NK-92 treated with Interleukin-12 subunit alpha and Interleukin-12 subunit beta, amount 100 ng/mL, for 24 hours (cell line): ENCODE results near the gene TWIST2.

Experiments used
- DNase-seq: peaks from one replicate; lab custom pipeline; 2025; lab: John Stamatoyannopoulos, UW

TWIST2 gene

DNA sequence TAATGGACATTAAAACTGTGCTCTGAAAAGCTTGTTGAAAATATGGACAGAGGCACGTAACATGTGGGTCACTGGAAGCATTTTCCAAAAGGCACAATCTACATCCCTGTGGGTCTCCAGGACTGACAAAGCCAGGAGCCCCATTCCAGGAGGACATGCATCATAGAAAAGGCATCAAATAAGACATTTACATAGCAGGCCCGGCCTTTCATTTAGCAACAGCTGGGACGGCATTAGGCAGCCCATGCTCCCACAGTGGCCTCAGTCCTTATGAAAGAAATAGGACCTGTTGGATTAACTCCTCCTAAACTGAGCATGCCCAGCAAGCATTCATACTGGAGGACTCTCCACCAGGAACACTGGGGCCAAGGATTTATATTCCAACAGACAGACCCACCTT, 72.2 kb downstream of the TWIST2 start:
- DNase-seq = no peak

DNA sequence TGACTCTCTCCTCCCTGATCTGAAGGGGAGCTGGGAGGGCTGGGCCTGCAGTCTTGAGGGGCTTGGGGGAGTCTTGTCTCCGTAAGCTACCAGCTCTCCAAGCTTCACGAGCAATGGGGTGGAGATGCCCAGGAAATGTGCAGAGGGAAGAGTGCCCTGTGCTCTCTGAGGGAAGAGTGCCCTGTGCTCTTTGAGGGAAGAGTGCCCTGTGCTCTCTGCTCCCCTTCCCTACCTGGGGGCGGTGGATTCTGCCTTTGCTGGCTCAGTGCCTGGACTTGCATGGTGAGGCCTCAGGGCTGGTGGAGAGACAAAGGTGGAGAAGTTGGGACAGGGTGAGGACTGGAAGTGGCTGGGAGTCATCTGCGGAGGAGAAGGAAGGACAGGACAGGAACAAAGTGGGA, 72.7 kb downstream of the TWIST2 start:
- DNase-seq = no peak

DNA sequence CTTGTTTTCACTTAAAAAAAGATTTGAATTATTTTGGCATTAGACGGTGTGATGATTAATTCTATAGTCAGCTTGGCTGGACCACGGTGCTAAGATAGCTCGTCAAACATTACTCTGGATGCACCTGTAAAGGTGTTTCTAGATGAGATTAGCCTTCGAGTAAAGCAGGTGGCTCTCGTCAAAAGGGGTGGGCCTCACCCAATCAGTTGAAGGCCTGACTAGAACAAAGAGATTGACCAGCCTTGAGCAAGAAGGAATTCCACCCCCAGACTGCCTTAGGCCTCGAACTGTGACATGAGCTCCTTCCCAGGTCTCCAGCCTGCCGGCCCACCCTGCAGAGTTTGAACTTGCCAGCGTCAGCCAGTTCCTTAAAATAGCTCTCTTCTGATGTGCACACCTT, 73.4 kb downstream of the TWIST2 start:
- no peak for DNase-seq

DNA sequence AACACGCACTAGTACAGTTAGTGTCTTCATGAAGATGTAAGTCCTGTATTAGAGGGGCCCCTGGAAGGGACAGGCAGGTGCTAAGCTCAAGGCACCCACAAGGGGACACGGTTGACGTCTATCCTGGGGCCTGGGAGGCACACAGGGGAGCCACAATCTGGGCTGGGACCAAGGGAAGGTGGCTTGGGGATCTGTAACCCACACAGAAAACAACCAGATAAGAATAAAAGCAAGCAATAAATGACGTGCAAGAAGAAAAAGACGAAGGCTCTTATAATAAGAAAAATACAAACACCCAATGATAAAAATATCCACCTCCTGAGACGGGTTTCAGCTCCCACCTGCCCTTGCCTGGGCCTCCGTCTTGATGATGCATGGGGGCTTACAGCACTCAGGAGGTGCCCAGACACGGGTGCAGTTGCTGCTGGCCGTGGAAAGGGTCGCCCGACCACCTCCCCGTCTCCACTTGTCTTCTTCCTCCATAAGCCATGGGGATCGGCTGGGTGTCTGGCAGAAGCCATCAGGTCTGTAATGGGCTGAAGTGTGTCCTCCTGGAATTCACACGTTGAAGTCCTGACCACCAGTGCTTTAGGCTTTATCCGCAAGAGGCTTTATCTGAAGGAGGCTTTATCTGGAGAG, 73.9 kb downstream of the TWIST2 start:
- DNase-seq = no peak

DNA sequence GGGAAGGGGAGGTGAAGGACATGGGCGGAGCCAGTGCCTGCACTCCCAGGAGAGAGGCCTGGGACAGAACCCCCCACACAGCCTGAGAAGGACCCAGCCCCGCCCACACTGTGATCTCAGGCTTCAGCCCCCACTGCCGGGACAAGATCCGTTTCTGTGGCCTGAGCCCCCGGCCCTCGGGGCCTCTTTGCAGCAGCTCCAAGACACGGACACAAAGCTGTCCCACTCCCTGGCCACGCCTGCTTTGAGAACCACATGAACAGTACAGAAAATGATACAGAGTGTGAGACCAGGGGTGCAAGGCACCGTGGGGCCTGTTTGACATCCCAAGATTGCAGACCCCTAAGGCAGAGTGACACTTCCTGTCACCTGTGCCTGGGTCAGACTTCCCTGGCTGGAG, 74.5 kb downstream of the TWIST2 start:
- DNase-seq = no peak

DNA sequence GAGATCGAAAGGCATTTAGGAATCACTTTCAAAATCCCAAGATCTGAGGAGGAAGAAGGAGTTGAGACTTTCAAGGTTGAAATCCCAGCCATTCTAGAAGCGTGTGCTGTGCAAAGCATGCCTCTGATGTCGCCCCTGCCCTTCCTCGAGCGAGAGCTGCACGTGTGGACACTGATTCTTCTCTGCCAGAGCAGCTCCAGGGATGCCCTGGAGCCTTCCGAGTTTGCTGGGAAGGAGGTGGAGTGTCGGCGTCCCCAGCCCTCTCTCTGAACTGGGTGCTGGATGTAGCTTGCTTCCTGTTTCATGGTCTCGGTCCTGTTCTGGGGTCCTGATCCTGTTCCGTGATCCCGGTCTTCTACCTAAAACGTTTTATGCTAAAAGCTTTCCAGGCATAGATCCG, 76.1 kb downstream of the TWIST2 start:
- DNase-seq = no peak

DNA sequence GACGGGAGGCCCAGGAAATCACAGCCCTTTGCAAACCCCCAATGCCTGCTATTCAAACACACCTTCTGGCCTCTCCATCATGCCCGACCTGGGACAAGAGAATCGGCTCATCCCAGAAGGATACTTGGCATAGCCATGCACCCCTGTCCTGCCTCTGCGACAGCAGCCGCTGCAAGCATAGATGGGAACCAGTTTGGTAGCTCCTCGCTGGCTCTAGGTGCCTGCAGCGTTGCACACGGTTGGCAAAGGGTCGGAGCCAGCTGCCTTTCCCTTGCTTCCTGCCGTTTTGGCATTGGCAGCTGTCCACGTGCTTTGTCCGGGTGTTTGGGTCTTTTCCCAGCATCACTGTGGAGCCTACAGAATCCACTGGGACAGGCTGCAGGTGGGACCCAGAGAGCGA, 76.9 kb downstream of the TWIST2 start:
- DNase-seq = no peak

DNA sequence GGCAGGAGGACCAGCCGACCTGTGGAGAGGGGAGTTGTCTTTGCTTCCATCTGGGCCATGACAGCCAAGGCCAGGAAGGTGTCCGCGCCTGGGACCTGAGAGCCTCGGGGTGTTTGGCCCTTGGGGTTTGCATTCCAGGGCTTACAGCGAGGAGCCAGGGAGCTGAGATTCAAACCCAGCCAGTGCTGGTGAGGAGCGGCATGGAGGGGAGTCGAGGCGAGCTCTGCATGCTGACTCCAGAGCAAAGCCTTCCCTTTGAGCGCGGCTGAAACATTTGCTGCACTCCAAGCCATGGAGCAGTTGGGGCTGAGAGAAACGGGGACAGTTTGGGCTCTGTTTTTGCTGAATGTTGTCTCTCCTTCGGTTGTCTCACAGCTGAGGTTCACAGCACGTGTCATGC, 77.4 kb downstream of the TWIST2 start:
- DNase-seq = no peak

DNA sequence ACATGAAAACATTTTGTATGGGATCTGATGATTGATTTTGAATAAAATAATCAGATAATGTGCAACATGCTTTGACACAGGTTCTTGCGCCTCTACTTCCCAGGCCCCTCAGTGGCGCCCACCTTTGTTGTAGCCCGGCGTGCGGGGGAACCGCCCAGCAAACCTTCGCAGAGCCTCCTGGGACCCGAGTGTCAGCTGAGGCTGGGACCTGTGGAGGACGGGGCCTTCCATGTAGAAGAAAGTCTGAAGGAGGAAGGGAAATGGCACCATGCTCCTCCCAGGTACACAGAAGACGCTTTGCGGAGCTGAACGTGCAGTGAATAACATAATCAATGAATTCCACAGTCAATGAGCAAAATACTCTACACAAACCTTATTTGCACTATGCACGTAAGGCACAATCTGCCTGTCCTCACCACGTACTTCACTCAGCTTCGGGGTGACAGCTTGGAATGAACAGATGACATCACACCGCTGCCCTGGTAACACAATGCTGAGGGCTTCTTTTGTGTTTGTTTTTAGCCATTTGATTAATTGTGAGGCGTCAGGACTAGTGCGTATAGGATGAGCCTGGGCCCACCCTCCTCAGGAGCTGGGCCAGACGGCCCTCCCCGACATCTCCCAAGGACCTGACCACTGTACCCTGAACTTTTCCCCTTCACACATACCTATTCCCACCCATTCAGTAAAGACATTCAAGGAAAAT, 78.1 kb downstream of the TWIST2 start:
- no peak for DNase-seq

DNA sequence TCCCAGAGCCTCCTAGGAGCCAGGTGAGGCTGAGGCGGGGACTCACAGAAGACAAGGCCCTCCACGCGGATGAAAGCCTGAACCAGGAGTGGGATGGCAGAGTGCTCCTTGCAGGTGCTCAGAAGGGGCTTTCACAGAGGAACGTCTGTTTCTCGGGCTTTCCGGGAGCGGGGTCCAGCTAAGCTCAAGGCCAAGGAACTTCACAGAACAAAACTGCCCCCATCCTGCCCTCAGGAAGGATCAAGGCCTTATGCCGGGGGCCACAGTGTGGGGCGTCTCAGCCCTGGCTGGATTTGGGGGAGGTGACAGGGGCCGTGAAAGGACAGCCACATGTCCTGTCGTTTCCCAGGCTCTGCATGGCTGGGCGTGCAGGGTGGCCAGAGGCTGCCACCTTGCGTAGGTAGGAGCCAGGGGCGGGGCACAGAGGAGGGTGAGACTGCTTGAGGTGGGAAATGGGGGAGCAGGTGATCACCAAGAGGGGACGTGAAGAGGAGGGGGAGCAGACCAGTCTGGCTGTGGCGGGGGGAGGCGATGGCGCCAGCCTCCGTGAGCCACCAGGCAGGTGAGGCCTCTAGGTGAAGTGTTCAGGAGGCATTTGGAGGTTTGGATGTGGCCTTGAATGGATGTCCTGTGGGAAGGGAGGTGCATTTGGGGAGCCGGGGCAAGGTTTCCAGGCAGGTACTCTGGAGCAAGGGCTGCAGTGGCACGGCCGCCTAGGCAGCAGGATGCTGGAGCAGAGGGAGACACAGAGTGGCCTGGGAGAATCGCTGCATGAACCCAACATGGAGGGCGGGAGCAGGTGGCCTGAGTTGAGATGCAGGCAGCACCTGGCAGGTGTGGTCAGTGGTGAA, 79.1 kb downstream of the TWIST2 start:
- no peak for DNase-seq

DNA sequence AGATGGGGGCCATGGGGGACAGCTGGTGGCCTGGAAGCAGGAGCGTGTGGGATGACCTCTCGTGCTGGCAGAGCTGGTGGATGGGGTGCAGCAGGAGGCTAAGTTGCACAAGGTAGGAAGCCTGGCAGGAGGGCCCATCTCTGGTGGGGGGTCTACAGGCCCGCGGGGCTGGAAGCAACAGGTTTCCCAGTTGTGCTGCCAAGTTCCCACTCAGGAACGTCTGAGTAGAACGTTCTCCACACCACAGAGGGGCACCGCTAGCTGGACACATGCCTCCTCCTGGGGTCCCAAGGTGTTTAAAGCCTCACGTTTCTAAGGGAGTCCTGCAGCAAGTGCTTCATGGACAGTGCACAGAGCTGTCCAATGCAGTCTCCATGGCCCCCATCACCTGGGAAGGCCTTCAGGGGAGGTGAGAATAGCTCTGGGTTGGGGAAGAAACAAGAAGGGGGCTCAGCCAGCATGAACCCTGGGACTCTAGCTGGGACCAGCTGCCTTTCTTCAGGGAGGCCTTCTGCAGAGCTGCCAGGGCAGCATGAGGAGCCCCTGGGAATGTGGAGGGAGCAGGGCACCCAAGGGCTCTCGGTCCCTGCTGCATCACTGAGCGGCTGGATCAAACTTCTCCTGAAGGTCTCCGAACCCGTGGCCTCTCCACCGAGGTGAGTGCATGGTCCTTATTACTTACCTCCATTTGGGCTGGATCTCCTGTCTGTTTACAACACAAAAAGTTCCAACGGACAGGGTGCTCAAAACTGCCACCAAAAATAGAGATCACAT, 80.0 kb downstream of the TWIST2 start:
- DNase-seq = no peak

DNA sequence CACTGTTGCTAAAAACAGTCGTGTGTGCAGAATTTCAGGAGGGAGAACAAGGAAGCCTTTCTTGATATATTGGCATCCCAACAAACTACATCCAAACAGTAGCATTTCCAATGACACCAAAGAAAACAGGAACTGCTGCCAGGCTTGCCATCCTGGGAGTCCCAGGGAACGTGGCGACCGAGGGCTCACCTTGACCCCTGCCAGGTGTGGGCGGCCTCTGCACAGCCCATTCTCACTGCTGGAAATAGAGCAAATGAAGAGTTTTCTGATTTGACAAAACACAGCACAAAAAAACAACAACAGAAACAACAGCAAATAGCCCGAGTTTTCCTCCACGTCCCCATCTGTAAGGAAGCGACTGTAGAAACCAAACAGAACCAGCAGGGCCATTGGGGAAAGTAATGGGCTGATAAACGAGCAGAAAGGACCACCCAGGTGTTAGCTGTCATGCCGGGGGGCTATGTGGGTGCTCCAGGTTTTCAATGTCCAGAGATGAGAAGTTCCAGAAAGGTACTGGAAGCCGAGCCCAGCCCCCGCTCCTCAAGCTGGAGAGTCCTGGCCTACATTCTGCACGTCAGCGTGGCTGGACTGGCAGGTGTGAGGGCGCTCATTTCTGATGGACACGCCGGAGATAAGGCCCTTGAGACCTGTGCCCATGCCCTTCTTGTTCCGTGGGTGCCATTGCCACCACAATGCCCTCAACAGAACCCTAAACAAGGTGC, 80.8 kb downstream of the TWIST2 start:
- DNase-seq = no peak

DNA sequence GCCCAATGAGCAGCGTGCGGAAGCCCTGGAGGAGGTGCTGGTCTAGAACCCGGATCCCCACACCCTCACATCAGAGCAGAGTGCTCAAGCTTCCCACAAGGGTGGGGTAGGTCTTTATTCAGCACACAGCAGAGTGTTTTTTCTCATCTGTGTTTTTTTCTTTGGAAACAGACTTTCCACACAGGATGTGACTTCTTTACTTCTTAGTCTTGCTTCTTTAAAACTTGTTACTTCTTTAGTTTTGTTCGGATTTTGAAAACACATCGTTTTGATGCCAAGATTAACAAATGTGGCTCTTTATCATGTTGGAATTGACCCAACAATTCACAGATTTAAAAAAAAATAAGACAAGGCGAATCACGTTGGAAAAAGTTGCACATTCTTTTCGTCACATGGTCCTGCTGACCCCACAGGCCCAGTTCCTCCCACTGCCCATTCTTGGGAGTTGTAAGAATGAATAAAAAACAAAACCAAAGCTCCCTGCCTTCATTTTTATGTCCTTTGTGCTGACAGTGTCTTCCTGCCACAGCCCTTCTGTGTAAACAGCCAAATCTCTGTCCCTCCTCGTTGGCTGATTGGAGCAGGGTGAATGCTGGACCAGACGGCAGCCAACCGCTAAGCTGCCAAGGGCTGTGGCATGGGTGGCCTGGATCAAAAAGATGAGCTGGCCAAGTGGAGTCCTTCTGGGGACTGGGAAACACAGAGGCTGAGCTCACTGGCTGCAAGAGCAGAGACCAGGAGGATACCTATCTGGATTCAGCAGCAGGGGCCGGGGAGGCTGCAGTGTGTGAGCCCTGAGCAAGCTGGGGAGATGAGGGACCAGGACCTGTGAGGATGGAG, 81.6 kb downstream of the TWIST2 start:
- no peak for DNase-seq

DNA sequence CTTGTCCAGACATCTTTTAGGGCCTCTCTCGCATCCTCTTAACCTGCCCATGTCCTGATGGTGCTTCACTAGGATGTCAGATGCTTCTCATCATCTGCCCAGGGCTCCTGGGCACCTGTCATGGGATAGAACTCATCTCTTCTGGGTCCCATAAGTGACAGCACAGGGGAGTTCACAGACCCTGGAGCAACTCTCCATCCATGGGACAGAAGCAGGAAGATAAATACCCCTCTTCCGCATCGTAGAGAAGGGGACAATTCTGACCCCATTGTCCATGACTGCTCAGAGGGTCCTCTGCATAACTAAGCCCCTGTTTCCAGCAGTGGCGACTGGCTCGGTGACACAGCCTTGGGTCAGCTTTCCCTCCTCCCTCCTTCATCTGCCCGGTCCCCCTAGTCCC, 82.3 kb downstream of the TWIST2 start:
- no peak for DNase-seq

DNA sequence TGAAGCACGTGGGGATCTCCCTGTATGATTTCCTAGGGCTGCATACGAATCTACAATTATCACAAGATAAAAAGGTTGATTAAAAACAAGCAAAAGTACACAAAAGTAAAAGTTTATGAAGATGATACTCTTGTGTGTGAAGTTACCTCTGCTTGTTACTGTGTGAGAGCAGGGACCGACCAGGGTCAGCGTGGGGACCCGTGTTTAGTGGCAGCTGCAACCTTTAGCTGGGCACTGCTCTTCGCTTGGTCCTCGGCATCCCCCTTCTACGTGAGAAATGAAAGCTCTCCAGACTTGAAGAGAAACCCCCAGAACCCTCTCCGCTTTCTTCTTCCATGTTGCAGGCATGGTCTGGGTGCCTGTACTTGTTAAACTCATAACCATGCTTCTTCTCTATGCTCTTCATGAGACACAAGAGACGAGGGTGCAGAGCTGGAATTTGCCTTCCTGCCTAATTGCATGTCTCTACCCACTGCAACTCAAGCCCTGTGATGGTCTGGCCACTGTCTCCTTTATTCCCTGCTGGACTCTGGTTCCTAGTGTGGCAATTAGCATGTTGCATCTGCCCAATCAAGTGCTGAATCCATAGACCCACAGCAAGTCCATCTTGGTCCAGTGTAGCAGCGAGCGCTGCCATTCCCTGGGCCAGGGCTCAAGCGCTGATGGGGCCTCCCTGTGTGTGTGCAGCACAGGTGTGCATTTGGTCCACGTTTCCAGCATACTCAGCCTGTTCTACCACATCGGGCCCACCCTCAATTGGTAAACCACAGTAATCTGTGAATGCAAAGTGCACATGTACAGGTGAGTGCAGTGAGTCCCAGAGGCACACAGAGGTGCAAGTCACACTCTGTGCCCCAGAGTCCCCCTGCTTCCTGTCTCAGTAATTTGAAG, 88.5 kb downstream of the TWIST2 start:
- DNase-seq = no peak

DNA sequence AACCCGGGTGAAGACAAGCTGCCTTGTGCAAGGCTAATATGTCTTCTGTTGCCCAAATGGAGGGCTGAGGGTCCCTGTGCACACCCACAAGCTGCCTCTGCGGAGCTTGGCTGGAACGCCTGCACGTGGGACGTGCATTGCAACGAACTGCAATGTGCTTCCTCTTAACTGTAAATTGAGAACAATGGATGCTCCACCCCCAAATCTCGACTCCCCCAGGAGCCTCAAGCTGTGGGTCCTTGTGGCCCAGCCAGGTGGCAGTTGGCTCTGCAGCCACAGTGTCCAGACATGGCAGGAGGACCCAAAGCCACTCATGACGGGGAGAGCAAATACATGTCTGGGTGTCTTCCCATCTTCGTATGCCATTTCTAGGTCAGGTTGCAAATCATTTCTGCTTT, 90.1 kb downstream of the TWIST2 start:
- DNase-seq = no peak

DNA sequence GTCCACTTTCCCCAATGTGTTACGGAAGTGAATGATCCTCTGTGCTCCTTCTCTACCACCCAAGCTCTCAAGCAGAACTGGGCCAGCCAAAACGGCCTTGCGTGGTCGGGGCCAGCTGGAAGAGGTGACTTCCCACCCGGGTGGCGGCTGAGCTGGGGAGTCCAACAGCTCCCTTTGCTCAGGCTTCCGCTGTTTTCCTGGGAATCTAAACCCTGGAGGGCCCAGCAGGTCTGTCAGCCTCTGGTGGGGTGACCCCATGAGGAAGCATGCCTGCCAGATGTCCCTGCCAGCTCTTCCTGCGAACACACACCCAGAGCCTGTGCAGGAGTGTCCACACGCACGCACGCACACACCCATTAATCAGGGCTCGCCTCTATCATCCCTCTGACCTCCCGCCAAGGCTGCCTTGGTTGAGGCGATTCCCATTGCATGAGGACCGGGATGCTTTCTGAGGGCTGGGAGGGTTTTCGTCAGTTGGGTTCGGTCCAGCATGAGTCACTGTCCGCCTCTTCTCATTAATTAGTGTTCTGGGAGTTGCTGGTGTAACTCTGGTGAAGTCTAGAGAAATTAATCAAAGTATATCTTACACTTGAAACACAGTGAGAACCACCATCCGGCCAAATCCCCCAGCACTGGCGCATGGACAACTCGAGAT, 90.6 kb downstream of the TWIST2 start:
- DNase-seq = no peak

DNA sequence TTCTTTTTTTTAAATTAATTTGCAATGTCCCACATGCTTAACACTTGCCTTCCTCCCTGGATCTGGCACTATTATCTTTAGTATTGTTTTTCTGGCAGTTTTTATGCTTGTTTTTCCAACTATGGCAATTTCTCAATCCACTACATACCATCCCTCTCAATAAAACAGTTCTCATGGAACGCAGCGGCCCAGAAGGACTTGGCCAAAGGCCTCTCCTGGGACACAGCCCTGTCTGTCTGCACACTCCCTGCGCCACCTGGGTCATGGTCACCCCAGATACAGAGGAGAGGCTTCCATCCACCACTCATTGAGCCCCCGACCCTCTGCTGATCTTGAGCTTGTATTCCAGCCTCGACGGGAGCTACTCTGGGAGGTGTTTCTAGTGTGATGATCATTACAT, 91.2 kb downstream of the TWIST2 start:
- DNase-seq = no peak
